Stimulated activated naive CD8-positive, alpha-beta T cell treated with anti-CD3 and anti-CD28 coated beads, Interleukin-15, Interleukin-2, amounts not matched to agents 100 U/mL and 50 U/mL, for 24 hours (primary cell): ENCODE measurements around the gene NID1.

Experiments used
- ATAC-seq: fragments of 150-1000 bp; cut with Tn5 transposase; one replicate; pipeline ENCODE4 v1.10.0; 2021
- DNase-seq: peaks from one replicate; pipeline ENCODE4 v3.0.0; 2021

The NID1 gene, protein sequence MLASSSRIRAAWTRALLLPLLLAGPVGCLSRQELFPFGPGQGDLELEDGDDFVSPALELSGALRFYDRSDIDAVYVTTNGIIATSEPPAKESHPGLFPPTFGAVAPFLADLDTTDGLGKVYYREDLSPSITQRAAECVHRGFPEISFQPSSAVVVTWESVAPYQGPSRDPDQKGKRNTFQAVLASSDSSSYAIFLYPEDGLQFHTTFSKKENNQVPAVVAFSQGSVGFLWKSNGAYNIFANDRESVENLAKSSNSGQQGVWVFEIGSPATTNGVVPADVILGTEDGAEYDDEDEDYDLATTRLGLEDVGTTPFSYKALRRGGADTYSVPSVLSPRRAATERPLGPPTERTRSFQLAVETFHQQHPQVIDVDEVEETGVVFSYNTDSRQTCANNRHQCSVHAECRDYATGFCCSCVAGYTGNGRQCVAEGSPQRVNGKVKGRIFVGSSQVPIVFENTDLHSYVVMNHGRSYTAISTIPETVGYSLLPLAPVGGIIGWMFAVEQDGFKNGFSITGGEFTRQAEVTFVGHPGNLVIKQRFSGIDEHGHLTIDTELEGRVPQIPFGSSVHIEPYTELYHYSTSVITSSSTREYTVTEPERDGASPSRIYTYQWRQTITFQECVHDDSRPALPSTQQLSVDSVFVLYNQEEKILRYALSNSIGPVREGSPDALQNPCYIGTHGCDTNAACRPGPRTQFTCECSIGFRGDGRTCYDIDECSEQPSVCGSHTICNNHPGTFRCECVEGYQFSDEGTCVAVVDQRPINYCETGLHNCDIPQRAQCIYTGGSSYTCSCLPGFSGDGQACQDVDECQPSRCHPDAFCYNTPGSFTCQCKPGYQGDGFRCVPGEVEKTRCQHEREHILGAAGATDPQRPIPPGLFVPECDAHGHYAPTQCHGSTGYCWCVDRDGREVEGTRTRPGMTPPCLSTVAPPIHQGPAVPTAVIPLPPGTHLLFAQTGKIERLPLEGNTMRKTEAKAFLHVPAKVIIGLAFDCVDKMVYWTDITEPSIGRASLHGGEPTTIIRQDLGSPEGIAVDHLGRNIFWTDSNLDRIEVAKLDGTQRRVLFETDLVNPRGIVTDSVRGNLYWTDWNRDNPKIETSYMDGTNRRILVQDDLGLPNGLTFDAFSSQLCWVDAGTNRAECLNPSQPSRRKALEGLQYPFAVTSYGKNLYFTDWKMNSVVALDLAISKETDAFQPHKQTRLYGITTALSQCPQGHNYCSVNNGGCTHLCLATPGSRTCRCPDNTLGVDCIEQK

GRCh38 chr1:236064674-236065508, at the start of gene NID1:
NID1 (minus strand) TSS chr1:236065090; CDS start chr1:236065079, 11 bp downstream.
- DNase-seq (peak; percentile 24), ATAC-seq (peak; percentile 21)

DNA sequence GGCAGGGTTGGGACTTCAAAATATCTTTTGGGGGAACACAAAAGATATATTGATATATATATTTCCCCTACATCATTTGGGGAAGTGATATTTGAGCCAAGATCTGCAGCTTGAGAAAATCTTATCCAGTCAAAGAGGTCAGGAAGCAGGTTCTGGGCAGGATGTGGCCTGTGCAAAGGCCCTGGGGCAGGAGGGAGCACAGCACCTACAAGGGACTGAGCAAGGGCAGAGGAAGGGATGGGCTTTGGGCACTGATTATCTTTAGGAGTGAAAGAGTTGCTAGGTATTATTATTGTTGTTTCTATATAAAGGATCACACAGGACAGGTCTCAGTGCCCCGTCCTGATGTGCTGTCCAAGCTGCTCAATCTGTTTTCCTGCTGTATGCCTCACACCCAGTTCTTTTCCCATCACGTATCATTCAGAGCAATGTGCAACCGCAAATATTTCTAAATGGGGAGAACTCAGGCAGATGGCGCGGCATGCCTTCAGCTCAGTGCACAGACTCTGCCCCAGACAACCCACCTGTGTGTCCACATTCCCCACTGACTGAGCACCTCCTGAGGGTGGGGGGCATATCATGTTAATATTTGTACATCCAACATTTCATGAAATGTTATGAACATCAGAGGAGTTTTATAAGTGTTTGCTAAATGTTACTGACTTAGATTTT, 49.3 kb upstream of the NID1 start:
- no peak for DNase-seq
- ATAC-seq: no peak

DNA sequence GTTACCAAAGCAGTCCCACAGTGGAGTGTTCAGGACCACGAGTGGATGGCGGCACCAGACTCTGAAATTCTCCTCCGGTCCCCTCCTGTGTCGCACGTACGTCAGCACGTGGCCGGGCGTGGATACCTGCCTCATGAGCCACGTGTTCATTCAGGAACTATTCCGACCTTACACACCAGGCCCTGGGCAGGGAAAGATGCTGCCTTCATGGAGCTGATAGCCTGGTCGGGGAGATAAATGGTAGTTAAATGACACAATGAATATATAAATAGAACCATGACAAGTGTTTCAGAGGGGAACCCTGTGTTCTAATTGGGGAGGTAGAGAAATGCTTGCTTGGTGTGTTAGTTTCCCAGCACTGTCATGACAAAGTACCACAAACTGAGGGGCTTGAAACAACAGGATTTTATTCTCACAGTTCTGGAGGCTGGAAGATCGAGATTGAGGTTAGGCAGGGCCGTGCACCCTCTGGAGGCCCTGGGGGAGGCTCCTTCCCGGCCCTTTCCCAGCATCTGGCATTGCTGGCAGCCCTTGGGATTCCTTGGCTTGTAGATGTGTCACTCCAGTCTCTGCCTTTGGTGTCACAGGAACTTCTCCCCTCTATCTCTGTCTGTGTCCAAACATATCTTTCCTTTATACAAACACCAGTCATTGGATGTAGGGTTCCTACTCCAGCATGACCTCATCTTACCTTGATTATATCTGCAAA, 48.6 kb upstream of the NID1 start:
- DNase-seq: no peak
- ATAC-seq: no peak

DNA sequence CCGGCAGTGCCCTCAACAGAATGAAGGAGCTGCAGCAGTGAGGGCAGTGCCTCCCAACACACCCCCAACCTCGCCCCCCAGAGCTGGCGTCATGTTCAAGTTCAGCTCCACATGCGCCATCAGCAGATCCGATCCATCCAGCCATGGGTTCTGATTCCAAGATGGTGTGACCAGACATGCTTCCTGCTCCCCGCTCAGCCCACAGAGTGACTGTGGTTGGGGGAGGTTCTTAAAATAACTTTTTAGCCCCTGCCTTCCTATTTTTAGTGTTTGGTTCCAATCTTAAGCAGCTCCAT, 47.4 kb upstream of the NID1 start:
- no peak for ATAC-seq
- no peak for DNase-seq

GRCh38 chr1:236111527-236112331, 46.8 kb upstream of the NID1 start:
- DNase-seq (no peak), ATAC-seq (no peak)

- DNase-seq: no peak
- no peak for ATAC-seq
These were observed 45.2 kb upstream of the NID1 start for GRCh38 chr1:236110137-236110536.

GRCh38 chr1:236108027-236108648, 43.2 kb upstream of the NID1 start:
- DNase-seq: no peak
- ATAC-seq: no peak

- DNase-seq: no peak
- no peak for ATAC-seq
These were observed 42.4 kb upstream of the NID1 start for GRCh38 chr1:236107121-236107907.

DNA sequence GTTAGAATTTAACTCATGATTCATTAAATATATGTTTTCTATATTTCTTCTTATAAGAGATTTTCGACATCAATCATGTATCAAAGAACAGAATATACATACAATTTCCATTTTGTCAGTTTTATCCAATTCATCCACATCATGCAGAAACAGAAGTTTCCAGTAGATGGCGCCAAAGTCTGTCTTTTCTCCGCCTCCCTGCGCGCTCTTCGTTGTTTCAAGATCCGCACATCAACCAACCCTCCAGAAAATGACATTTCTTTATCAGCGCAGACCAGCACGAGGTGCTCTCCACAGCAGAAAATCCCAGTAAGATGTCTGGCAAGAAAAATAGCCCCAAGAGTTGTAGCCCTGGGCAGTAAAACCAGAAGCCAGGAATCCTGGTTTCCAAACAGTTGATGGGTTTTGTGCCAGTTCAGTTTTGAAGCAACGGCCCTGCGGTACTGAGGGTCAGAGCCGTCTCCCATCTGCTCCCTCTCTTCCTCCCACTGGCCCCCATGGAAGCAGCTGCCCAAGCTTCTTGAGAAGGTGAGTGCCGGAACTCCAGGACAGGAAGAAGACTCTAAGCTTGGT, 38.8 kb upstream of the NID1 start:
- DNase-seq (peak; percentile 56), ATAC-seq (peak; percentile 45)

DNA sequence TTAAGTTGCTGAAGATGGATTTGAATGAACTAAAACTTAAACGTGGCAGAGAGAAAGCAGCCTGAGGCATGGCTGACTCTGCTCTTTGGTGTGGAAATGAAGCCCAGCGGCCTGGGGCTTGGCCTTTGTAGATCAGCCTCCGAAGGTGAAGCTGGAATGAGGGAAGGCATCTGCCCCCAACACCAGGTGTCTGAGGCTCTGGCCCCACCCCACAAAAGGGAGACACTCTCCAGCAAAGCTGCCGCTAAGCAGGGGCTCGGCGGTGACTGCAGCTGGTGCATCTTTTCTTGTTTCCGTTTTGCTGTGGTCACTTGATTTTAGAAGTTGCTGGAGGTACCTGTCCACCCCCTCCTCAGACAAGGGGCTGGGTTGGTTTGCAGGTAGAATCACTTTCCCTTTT, 38.2 kb upstream of the NID1 start:
- ATAC-seq: no peak

DNA sequence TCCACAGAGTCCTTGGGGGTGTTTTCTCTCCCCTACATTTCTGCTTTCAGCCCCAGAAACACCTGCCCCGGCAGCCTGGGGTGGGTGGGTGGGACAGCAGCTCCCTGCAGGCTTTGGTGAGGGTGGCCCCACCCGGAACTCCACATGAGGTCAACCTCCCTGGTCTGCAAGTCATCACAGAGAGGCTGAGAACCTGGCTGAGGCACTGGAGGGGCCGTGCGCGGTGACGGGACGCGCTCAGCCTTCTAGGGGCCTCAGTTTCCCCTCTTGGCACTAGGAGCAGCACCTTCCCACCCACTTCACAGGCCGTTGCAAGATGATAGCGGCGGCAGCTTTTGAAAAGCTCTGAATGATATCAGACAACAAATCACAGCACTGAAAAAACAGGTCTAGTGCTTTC, 37.7 kb upstream of the NID1 start:
- DNase-seq (no peak), ATAC-seq (no peak)

More for the DNA sequence above, 38.2 kb upstream of the NID1 start:
- DNase-seq: no peak

- DNase-seq: no peak
- no peak for ATAC-seq
These were observed 36.6 kb upstream of the NID1 start for GRCh38 chr1:236101233-236102200.

GRCh38 chr1:236100799-236101198, 35.9 kb upstream of the NID1 start:
- ATAC-seq: no peak
- no peak for DNase-seq

DNA sequence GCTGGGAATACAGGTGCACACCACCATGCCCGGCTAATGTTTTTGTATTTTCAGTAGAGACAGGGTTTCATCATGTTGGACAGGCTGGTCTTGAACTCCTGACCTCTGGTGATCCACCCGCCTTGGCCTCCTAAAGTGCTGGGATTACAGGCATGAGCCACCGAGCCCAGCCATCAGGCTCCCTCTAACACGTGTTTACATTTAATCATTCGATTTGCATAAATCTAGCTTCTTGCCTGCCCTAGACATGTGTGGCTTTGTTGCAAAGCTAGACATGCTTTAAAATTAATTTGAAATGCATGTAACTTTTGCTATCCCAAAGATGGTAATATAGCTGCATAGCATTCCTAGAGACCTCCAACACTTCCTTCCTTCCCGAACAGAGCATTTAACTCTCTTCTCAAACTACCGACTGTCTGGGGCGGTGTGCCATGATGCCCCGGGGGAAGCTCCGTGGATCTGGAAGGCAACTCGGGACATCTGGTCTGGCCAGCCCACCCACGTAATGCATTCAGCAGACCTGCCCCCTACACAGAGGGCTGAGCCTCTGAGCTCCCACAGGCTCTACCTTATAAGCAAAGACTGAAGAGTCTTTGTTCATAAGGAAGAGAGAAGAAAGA, 34.6 kb upstream of the NID1 start:
- DNase-seq (no peak), ATAC-seq (no peak)

DNA sequence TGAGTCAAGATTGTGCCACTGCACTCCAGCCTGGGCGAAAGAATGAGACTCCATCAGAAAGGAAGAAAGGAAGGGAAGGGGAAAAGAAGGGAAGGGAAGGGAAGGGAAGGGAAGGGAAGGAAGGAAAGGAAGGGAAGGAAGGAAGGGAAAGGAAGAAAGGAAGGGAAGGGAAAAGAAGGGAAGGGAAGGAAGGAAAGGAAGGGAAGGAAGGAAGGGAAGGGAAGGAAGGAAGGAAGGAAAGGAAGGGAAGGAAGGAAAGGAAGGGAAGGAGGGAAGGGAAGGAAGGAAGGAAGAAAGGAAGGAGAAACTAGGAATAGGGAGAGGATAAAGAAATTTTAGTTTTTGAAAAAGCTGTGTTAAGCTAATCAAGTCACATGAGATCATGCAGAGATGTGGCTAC, 33.4 kb upstream of the NID1 start:
- ATAC-seq: no peak
- no peak for DNase-seq
